HG02759 (cell line): Measurements from ENCODE around the gene CTTNBP2NL.
A peak's percentile ranks its signal among the peaks of the same experiment; 100 is the strongest.

Experiments
- ATAC-seq: cut with Tn5 transposase; IDR thresholded peaks from one replicate; pipeline ENCODE4 v1.9.1; 2021; ENCODE audit warnings: mild to moderate bottlenecking, moderate library complexity; ENCODE audit not compliant: unreplicated experiment

The CTTNBP2NL gene, protein sequence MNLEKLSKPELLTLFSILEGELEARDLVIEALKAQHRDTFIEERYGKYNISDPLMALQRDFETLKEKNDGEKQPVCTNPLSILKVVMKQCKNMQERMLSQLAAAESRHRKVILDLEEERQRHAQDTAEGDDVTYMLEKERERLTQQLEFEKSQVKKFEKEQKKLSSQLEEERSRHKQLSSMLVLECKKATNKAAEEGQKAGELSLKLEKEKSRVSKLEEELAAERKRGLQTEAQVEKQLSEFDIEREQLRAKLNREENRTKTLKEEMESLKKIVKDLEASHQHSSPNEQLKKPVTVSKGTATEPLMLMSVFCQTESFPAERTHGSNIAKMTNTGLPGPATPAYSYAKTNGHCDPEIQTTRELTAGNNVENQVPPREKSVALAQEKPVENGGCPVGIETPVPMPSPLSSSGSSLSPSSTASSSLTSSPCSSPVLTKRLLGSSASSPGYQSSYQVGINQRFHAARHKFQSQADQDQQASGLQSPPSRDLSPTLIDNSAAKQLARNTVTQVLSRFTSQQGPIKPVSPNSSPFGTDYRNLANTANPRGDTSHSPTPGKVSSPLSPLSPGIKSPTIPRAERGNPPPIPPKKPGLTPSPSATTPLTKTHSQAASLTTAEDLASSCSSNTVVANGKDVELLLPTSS

DNA sequence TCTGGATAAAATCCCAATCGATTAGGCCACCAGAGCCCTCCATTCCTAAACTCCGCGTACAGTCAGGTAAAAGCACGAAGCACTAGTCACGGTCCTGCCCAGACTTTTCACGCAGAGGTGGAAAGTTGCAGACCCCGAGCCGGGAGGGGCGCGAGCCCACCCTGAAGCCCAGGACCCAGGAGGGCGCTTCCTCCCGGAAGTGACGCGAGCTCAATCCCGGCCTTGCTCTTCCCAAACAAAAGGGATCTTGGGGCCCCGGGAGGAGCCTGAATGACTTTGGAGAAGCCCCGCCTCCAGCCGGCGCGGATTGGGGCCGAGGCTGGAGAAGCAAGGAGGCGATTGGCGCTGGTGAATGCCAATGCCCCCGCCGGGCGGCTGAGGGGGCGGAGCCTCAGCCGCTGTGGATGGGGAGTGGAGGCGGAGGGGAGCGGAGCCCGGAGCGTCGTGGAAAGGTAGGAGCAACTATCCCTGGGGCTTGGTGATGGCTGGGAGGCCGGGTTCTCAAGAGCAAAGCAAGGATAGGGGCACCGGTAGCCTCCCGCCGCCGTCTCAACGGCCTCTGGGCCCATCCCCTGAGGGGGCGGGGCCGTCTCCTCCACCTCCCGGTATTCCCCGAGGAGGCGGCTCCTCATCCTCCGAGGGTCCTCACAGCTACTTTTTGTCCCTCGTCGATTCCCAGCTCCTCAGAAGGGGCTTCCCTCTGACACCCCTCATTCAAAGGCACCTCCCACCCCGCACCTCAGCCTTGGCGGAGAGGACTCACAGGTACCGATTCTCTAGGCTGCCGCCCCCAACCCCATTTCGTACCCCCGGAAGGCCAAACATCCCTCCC, at the start of gene CTTNBP2NL:
Gene CTTNBP2NL (plus strand): TSS at position 394 of the 832 bp plus-strand sequence. CDS start 19,952 bp downstream, outside the sequence.
- ATAC-seq: peak; percentile 88

DNA sequence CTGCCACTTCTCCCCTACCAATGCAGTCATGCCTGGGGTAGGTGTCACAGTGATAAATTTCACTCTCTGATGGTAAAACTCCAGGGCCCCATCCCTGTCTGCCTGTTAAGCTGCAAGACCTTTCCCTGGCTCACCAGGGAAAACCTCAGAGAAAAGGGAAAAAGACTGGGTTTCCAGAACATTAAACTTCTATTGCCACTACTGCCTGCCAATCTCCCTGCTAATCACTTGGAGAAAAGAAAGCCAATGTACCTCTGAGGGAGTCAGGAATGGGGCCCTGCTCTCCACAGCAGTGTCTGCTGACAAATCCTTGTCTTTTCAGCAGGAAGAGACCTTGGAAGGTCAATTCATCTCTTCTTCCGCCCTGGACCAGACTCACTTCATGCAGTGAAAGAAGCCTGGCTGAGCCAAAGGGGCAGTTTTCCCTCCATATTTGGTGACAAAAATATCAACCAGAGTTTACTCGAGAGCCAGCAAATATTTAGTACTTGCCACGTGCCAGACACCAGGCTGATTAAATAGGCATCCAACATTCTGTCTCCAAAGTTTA, 49.1 kb upstream of the CTTNBP2NL start:
- no peak for ATAC-seq

DNA sequence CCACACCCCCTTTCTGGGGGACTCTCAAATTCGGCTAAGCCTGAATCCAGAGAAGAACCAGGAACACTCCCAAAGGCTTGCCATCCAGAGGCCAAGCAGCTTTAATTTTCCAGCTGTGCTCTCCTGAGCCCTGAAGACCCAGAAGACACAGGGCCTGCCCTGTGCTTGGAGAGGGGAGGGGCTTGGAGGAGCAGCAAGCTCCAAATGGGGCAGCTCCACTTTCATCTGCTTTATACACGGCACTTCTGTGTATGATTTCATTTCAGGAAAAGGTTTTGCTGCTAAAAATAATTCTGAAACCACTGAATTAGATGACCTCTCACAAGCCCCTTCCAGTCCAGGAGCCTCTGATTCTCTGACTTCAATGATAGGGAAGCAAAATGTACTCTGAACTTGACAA, 39.2 kb upstream of the CTTNBP2NL start:
- no peak for ATAC-seq

DNA sequence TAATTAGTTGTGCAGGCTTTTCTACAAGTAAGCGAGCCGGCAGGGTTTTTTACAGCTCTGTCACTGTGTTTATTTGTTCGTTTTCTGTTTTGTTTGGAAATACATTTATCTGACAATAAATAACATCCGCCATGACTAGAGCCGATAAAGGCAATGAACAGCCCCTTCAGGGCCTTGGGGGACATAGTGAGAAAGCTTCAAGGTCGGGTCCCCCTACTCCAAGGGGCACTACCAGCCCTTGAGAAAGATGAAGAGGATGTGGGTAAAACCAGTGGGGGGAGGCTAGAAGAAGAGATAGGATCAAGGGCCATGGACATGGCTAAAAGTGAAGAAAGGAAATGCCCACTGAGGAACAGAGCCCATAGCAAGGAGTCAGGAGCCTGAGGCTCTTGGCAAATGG, 38.5 kb upstream of the CTTNBP2NL start:
- no peak for ATAC-seq

DNA sequence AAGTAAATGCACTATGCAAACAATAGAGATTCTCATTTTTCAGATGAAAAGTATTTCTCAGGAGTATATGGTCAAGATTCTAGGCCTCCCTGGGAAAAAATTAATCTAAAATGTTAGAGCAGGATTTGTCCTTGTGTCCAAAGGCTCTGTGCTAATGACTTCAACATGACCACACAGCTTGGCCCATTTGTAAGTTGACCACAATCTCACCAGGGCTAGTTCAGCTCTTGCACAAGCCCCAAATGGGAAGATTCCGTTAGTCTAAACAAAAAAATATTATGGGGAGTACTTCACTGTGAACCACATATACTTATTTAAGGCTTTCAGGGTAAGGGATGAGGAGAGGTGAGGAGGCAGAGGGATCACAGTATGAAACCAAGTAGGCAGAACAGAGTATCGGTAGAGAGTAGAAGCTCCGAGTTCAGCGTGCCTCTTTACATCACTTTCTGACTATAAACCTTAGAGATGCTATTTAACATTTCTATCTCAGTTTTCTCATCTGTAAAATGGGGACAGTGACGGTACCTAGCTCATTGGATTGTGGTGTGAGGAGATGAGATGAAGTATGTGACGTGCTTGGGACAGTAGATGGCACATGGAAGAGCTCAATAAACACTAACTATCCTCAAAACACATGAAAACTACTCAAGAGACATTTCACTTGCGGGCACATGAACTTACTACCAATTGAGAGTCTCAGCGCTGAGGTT, 37.8 kb upstream of the CTTNBP2NL start:
- ATAC-seq: no peak

DNA sequence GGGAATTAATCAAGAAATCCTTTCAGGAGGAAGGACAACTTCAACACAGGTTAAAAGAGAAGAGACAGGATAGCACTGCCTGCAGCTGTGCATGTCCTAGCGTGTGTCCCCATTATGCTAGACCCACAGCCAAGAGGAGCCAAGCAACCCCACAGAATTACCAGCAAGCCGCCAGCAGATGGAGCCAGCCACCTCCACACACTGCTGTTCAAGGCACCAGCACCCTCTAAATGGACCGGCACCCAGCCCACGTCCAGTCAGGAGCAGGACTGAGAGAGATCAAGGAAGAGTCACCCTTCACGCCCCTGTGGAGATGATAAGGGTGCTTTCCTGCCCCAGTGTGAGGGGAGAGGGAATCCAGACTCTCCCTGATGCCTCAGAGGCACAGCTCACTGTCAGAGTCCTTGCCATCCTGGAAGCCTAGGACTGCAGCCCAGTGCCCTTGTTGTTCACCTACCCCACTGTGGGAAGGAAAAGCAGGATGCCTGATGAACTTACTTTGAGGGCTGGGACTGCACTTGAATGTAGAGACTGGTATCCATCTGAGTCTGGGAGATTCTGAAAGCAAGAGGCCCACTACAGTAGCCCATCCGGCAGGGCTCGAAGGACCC, 37.1 kb upstream of the CTTNBP2NL start:
- peak; percentile 58 for ATAC-seq

DNA sequence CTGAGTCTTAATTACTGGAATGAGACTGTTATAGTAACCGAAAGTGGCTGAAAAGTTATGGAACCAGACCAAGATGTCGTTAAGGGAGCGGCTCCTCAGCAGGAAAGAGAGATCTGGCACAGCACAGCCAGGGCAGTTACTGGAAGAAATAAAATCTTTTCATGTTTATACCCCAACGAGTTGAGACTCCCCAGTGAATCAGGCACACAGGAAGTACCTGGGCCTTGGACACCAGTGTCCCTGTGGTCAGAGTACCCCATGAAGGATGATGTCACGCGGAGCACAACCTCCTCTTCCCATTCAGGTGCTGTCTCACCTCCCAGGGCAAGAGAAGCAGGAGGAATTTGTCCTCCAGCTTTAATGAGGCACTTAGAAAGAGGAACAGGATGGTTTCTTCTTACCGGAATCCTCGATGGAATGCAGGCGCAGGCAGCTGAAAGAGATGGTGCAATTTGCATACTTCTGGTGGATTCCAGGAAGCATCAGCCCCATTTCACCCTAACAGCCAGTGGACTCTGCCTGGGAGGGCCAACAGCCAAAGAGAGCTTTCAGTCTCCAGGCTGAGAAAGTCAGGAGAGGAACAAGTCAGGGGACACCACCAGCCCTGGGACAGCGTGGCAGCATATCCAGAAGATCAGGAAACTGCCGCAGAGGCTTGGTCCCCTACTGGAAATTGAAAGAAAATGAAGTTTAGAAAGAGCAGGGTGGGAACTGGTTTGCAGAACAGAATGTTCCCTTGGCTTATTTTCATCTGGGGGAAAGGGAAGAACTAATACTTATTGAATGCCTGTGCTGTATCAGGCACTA, 35.9 kb upstream of the CTTNBP2NL start:
- no peak for ATAC-seq

DNA sequence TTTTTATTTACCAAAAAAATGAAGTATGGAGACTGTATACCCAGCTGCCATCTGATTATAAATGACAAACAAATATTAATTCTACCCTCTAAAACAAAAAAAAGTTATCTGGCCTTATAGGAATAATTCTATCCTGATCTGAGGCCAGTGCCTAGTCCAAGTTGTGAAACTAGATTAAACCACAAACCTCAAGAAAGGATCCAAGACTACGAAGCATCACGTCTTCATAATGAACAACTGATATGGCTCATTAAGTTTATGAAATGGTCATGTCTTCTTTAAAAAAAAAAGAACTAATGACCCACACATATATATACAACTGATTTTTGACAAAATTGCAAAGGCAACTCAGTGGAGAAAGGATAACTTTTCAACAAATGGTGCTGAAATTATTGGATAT, 32.4 kb upstream of the CTTNBP2NL start:
- no peak for ATAC-seq

DNA sequence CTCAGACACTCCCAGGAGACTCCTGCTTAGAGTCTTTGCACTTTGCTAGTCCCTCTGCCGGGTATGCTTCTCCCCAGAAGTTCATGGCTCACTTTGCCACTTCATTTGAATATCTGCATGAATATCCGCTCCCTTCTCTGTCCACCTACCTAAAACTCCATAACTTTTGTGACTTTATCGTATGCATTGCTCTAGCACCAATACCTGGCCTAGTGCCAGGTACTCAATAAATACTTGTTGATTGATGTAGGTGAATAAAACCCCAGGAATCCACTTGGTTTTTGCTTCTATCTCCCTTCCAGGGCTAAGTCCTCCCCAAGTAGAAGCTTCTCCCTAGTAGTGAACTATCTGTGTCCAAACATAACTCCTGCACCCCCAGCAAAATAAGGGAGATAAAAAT, 27.8 kb upstream of the CTTNBP2NL start:
- ATAC-seq: no peak

DNA sequence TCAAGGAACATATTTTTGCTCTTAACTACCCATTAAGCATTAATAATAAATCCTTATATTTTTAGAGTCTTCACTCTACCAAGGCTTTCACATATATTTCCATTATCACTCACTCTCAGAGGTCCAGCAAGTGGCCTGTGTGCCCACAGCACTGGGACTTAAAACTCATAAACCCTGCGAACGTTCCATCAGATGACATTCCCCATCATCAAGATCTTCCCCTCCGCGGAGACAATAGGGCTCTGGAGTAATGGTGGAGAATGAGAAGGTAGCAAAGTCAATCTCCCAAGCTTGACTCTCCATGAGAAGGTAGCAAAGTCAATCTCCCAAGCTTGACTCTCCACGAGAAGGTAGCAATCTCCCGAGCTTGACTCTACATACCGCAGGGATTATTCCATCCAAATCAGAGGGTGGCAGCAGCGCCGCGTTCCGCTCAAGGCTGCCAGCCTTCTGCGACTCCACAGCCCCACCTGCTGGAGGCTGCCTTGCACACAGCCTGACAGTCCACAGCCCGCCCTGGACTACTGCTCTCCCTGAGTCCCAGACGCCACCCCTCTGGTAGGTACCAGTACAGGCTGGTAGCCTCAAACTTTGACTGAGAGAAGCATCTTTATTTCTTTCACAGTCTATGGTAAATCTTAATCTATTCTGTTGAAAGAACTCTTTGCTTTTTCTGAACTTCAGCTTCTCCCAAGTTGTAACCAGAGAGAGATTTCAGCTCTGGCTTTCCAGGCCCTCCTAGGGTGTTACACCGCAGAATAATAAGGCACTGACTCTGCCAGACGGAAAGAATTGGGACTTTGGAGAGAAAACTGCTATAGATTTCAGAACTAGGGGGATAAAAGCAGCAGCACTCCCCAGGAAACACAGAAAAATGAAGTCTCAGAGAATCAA, 26.4 kb upstream of the CTTNBP2NL start:
- peak; percentile 98 for ATAC-seq

DNA sequence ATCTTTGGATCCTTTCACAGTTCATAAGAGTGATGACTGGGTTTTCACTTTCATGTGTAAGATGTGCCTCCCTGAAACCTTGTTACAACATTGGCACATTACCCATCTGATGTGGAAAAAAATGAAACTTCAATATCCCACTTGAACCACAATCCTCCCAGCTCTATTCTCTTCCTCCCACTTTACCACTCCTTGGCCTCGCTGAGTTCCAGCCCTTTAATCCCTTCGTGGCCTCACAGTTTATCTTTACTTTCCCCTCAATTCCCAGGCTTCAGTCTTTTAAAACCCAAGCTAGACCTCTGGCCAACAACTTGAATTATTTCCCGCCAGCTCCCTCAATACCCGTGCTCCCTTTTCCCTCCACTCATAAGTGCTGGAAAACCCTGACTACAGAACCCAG, 25.0 kb upstream of the CTTNBP2NL start:
- ATAC-seq: no peak

DNA sequence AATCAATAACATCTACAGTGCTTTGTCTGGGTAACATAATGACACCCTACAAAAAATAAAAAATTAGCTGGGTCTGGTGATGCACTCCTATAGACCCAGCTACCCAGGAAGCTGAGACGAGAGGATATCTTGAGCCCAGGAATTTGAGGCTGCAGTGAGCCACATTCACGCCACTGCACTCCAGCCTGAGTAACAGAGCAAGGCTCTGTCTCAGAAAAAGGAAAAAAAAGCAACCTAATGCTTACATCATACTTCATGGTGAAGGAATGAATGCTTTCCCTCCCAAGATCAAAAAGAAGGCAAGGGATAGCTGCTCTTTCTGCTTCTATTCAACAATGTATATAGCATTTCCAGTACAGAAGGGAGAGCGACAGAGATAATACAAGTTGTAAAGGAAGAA, 24.2 kb upstream of the CTTNBP2NL start:
- no peak for ATAC-seq

DNA sequence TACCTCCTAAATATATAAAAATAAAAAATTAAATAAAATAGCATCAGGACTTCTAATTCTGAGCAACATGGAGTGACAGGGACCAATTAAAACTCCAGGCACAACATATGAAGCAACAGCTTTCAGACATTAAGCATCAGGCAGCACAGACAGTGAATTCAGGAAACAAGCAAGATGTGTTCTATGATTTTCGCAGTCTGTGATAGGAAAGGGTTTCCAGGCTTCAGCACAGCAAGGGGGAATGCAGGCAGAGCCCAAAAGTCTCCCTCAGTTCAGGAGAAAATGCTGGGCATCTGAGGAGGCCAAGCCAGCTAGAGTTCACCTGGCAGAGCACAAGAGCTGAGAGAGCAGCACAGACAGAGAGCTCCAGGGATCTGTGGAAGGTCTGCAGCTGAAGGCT, 22.2 kb upstream of the CTTNBP2NL start:
- ATAC-seq: no peak

DNA sequence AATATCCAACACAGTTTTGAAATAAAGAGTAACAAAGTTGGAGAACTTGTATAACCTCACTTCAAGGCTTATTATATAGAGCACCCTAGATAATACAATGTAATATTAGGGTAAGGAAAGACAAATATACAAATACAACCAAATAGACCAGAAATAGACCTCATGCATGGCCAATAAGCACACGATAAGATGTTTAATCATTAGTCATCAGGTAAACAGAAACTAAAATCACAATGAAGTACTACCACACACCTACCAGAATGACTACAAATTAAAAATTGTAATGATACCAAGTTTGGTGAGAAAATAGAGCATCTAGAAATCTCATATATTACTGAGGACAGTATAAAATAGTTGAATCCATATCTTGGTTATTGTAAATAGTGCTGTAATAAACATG, 20.3 kb upstream of the CTTNBP2NL start:
- ATAC-seq: no peak

DNA sequence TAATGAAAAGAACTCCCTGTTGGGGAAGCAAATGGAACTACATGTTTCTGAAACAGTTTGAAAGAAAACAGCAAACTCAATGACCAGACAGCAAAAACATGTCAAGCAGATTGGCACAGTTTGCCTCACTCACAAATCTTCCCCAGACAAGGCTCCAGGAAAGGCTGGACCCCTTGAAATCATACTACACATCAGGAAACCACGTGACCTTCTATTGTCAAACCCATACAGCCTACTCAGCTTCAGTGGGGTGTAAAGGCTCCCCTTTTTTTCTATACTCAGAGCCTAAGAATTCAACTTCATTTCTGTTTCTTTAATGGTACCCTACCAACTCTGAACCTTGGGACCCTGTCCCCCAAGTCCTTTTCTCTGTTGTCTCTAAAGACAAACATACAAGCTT, 15.7 kb upstream of the CTTNBP2NL start:
- no peak for ATAC-seq

DNA sequence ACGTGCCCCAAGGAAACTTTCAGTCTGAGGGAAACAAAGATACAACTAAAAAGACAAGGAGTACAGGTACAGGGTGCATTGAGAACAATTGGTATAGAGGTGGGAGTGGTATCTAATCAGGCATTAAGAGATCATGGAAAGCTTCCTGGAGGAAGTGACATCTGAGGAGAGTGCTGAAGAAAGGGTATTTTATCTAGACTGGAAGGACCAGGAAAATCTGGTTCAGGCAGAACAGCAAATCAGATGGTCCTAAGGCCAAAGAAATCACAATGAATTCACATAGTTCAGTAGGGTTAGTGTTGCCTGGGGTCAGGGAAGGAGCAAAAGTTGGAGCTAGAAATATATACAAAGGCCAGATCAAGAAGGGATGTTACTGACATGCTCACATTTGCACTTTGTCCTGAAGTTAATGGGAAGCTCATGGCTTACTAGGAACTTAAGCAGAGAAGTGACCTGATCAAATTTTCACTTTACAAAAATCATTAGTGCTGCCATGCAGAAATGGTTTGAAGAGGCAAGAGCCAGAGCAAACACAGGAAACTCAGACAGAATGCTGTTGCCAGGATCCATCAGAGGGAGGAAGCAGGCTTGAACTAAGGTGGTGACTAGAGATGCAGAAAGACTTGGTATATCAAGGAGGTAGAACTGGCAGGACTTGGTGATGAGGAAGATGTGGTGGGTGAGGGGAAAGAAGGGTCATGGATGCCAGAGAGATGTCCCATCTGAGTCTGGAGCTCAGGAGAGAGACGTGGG, 14.5 kb upstream of the CTTNBP2NL start:
- ATAC-seq: no peak

DNA sequence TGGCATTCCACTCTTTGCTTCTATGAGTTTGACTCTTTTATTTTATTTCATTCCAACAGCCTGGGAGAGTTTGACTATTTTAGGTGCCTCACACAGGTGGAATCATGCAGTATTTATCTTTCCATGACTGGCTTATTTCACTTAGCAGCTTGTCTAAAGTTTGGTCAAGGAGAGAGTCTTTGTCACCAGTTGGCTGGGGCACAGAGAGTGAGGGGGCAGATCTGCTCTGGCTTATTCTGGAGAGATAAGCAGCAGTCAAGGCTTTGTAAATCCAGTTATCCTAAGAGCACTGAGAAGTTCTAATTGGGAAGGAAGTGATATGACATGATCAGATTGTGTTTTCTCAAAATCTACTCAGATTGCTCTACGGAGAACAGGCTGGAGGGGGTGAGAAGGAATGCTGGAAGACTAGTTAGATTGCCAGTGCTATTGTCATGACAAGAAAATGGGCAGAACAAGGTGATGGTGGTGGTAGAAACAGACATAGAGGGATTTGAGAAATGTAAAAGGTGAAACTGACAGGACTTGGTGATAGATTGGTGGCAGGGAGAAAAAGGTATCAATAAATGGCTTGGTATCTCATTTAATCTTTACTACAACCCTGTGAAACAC, 12.1 kb upstream of the CTTNBP2NL start:
- ATAC-seq: no peak
